ENCODE measurements around the gene UGT1A10.

Gene UGT1A10

GRCh38 chr2:233789554-233789953 is 153.3 kb downstream of the UGT1A10 start:
- DNase-seq: no peak

GRCh38 chr2:233791151-233791882 is 155.1 kb downstream of the UGT1A10 start:
- no peak for DNase-seq

GRCh38 chr2:233791883-233792329 is 155.7 kb downstream of the UGT1A10 start:
- DNase-seq: no peak

GRCh38 chr2:233792720-233793119 is 156.5 kb downstream of the UGT1A10 start:
- no peak for DNase-seq

GRCh38 chr2:233793465-233794127 is 157.3 kb downstream of the UGT1A10 start:
- no peak for DNase-seq

GRCh38 chr2:233794128-233794658 is 157.9 kb downstream of the UGT1A10 start:
- no peak for DNase-seq

GRCh38 chr2:233795735-233796171 is 159.5 kb downstream of the UGT1A10 start:
- DNase-seq: no peak

- no peak for DNase-seq
These were observed 160.0 kb downstream of the UGT1A10 start for GRCh38 chr2:233796254-233796653.

GRCh38 chr2:233798335-233799086 is 162.3 kb downstream of the UGT1A10 start:
- DNase-seq: no peak

GRCh38 chr2:233799087-233799665 is 162.9 kb downstream of the UGT1A10 start:
- DNase-seq: no peak

GRCh38 chr2:233799716-233800115 is 163.5 kb downstream of the UGT1A10 start:
- DNase-seq: no peak

- no peak for DNase-seq
These were observed 164.0 kb downstream of the UGT1A10 start for GRCh38 chr2:233800208-233800607.

- DNase-seq: no peak
These were observed 165.3 kb downstream of the UGT1A10 start for GRCh38 chr2:233801357-233802131.

GRCh38 chr2:233802132-233802815 is 166.0 kb downstream of the UGT1A10 start:
- no peak for DNase-seq

GRCh38 chr2:233803292-233803911 is 167.2 kb downstream of the UGT1A10 start:
- DNase-seq: no peak

GRCh38 chr2:233803994-233804393 is 167.7 kb downstream of the UGT1A10 start:
- DNase-seq: no peak

GRCh38 chr2:233807215-233807865 is 171.1 kb downstream of the UGT1A10 start:
- DNase-seq: no peak

GRCh38 chr2:233807966-233808935 is 172.0 kb downstream of the UGT1A10 start:
- DNase-seq: no peak

GRCh38 chr2:233810385-233810784 is 174.1 kb downstream of the UGT1A10 start:
- DNase-seq: no peak
